ENCODE measurements around the gene PLXNA2.
A peak's percentile ranks its signal among the peaks of the same experiment; 100 is the strongest.

The PLXNA2 gene

DNA sequence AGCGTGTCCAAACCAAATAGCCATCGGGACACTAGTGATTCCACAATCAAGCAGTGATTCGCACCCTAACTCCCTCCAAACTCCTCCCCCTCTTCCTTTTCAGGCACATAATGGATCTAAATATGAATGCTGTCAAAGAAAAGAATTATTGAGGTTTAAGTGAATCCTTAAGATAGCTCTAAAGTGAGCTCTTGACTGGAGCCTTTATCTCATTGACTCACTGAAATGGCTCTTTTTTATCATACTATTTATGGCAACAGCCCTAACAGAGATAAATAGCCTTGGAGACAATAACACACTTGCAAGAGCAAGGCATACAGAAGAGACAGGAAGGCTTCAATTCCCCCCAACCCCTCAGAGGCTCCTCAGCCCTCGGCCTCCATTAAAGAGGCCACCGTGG lies 143.3 kb downstream of the PLXNA2 start:
- DNase-seq (ENCODE audit: low read depth): peak; percentile 68
- TF ChIP-seq, protein P1, sequence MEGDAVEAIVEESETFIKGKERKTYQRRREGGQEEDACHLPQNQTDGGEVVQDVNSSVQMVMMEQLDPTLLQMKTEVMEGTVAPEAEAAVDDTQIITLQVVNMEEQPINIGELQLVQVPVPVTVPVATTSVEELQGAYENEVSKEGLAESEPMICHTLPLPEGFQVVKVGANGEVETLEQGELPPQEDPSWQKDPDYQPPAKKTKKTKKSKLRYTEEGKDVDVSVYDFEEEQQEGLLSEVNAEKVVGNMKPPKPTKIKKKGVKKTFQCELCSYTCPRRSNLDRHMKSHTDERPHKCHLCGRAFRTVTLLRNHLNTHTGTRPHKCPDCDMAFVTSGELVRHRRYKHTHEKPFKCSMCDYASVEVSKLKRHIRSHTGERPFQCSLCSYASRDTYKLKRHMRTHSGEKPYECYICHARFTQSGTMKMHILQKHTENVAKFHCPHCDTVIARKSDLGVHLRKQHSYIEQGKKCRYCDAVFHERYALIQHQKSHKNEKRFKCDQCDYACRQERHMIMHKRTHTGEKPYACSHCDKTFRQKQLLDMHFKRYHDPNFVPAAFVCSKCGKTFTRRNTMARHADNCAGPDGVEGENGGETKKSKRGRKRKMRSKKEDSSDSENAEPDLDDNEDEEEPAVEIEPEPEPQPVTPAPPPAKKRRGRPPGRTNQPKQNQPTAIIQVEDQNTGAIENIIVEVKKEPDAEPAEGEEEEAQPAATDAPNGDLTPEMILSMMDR (IDR thresholded peaks at IDR 0.05; ENCODE audit: low read length, missing control alignments): no peak
- no peak overlapping the region for H3K4me3 ChIP-seq (replicated peaks; ENCODE audit: low read depth, low read length)

DNA sequence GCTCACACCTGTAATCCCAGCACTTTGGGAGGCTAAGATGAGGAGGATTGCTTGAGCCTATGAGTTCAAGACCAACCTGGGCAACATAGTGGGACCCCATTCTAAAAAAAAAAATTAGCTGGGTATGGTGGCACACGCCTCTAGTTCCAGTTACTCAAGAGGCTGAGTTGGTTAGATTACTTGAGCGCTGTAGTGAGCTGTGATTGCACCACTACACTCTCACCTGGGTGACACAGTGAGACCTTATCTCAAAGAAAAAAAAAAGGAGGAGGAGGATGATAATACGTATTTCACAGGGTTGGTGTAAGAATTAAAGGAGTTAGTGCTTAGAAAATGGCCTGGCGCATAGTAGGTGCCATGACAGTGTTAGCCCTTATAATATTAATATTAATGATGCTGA lies 144.1 kb downstream of the PLXNA2 start:
- TF ChIP-seq, protein P1 (IDR thresholded peaks at IDR 0.05; ENCODE audit: low read length, missing control alignments): no peak
- no peak for DNase-seq (ENCODE audit: low read depth)
- H3K4me3 ChIP-seq (replicated peaks; ENCODE audit: low read depth, low read length): no peak overlapping the region

DNA sequence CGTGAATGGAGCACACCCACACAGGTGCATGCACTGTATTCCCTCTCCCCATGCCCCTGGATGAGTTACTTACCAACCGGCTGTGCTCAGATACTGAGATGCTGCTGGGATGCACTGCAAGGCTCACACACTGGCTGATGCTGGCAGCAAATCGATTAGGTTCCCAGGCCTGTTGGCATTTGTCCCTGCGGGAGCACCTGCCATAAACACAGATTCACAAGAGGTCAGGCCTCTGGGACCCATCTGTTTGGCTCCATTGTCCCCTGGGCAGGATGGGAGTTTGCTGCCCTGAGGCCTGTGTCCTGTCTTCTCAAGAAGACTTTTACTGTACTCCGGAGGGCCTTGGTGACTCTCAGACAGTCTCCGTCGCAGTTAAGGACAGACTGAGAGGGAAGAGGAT lies 145.4 kb downstream of the PLXNA2 start:
- TF ChIP-seq, protein P1 (IDR thresholded peaks at IDR 0.05; ENCODE audit: low read length, missing control alignments): no peak
- no peak for DNase-seq (ENCODE audit: low read depth)
- no peak overlapping the region for H3K4me3 ChIP-seq (replicated peaks; ENCODE audit: low read depth, low read length)

DNA sequence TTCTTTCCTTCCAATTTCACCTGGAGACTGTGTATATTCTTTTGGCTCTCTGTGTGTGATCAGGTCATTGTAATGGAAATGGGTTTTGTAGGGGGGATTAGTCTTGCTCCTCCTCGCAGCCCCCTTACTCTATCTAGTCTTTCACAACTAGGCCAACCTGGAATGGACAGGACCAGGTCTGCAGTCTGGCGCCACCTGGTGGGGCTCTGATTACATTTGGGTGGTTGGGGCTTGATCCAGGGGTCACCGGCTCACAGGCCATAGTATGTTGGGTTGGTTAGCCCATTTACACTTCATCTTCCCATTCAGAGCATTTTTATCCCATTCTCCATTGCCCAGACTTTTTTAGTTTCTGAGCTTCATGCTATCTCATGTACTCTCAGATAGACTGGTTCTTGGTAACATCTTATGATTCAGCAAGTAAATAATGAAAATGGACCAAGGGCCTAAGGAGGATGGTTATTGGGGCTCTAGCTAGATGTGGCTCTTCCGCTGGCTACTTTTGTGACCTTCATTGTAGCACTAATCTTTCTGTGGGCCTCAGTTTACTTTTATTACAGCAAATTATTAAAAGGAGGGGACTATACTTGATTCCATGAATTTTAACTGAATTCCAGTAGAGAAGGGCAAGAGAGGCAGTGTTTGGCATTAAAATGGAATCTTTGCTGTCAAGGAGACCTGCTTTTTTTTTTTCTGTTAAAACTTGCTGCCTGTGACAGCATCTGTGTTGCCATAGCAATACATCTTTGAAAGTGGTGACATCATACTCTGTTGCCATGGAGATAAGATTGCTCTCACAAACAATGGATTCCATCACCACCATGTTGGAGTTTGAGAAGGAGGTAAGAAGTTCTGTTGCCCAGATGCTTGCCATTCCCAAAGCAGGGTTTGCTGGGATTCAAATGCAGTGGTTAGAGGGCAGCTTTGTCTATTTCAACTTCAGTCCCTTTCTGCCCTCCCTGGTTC lies 150.1 kb downstream of the PLXNA2 start:
- DNase-seq (ENCODE audit: low read depth): peak; percentile 79
- TF ChIP-seq, protein P1 (IDR thresholded peaks at IDR 0.05; ENCODE audit: low read length, missing control alignments): peak; percentile 92
- no peak overlapping the region for H3K4me3 ChIP-seq (replicated peaks; ENCODE audit: low read depth, low read length)

DNA sequence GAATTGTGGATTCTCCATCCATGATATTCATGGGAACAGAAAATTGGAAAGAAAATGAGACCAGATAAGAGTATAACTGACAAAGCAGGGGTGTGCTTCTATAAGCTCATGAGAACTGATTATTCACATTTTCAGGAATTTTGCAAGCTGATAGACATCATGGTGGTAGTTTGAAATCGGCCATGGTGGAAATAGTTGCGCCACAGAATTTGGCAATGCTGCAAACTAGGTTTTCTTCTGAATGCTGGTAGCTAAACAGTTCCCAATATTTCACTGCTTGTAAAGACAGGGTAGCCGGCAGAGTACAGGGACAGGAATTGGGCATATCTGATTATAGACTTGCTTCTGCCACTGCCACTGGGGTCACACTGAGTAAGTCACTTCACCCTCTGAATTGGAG lies 151.1 kb downstream of the PLXNA2 start:
- no peak overlapping the region for H3K4me3 ChIP-seq (replicated peaks; ENCODE audit: low read depth, low read length)
- TF ChIP-seq, protein P1 (IDR thresholded peaks at IDR 0.05; ENCODE audit: low read length, missing control alignments): no peak
- no peak for DNase-seq (ENCODE audit: low read depth)

DNA sequence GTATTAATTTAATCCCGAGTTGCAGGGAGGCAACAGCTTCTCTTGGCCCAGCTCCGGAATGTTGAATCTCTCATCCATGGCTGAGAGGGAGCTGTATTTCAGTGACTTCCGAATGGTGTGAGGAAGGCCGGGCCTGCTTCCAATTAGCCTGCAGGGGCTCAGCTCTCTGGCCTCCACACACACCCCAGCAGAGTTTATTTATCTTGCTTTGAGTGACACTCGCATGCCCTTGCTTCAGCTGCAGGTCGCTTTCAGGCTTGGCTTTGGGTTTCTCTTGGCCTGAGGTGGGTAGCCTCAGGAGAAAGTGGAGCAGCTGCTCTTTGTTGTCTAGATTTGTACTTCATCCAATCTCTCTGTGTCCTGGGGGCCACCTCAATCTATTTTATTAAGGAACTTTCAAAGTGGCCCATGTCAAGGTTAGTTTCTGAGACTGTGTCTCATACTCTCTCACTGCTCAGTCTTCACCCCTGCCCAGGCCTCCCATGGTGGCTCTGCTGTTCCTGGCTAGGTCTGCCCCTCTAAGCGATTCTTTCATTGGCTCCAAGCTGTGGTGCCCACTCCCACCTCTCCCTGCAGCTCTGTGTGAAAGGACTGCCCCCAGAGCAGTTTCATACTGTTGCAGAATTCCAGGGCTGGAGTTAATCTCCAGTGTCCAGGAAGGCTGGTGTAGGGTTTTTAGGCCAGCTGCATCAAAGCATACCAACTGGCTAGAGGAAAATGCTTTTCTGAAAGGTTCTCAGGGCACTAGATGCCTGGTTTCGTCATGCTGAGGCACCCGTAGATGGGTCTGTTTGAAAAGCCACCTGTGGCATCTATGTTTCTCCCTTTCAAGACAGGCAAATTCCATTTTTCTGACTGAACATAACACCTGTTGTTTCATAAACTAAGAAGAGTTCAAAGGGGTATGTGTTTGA lies 153.5 kb downstream of the PLXNA2 start:
- TF ChIP-seq, protein P1 (IDR thresholded peaks at IDR 0.05; ENCODE audit: low read length, missing control alignments): no peak

More for the DNA sequence above, 153.5 kb downstream of the PLXNA2 start:
- no peak overlapping the region for H3K4me3 ChIP-seq (replicated peaks; ENCODE audit: low read depth, low read length)
- no peak for DNase-seq (ENCODE audit: low read depth)
